T47D (cell line): Measurements from ENCODE around the gene GEMIN2.

ENCODE experiments used
- DNase-seq, 2 experiments: peaks; one replicate each; pipeline versions ENCODE4 v3.0.0 to v3.0.0-alpha.2; 2011 to 2012; ENCODE audit warnings: low read depth in 1 of 2, low spot score in 1 of 2
- JUND ChIP-seq: IDR thresholded peaks from 2 replicates; pipeline ENCODE4 v1.6.1; 2012; ENCODE audit warnings: low read depth
- in situ Hi-C: cut with HindIII; loops from 2 replicates; pipeline ENCODE4 v1.10.0; 2016; ENCODE audit warnings: low sequenced_read_pairs, low pct_unique_long_range_greater_than_20kb

GEMIN2 gene

GRCh38 chr14:39184628-39185255 lies 70.6 kb downstream of the GEMIN2 start:
- no peak for DNase-seq
- no peak for TF ChIP-seq JUND
- in situ Hi-C loops, result no loop called here

- in situ Hi-C loops, result no loop called here
Observed at GRCh38 chr14:39185256-39186049, 71.3 kb downstream of the GEMIN2 start.

More at GRCh38 chr14:39185256-39186049, 71.3 kb downstream of the GEMIN2 start:
- no peak for TF ChIP-seq JUND
- DNase-seq, result no peak
